Measurements from ENCODE around the gene PLEK2. TPM values are rescaled to one million over a fixed set of nuclear protein-coding genes. Genes with fewer than 3 reads are reported as not detected.

The PLEK2 gene
- polyA plus RNA-seq, 1 donor (not counting 4 experiments of a cell fraction or from before 2014, with no cell fraction given): 219 TPM

DNA sequence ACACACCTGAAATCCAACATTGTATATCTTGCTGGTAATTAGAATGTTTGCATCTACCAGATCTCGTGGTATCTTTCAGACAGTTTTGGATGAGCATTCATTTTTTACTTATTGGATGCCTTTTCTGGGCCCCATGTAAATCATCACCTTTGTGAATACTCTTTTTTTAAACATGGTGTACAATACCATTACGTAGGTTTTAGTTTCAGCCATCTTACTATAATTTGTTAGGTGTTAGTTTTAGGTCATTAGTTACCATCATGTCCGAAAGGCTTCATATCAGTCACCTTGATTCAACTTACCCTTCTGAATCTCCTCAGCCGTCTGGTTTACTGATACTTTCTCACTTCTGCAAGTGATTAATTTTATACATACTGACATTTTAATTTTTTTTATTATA lies 46.5 kb downstream of the PLEK2 start:
- FAIRE-seq: no peak
- H2AFZ ChIP-seq (ENCODE audit: control insufficient read depth, low read length): no peak overlapping the region
- H3K79me2 ChIP-seq (ENCODE audit: control insufficient read depth, insufficient read depth, low read length): peaks cover 81% of the 10 kb centered on the region
- no peak for DNase-seq (ENCODE audit: low read depth, low spot score)
- H3K36me3 ChIP-seq (ENCODE audit: control insufficient read depth in 2 of 2, extremely low read depth in 1 of 2, insufficient read depth in 2 of 2, low read length in 2 of 2): peaks cover 11 to 40% of the 10 kb centered on the region in 2 experiments
- dilution Hi-C loops (cut with MboI; ENCODE audit: extremely low pct_ligation_motif_present, low sequenced_read_pairs): no loop called here
- H3K4me1 ChIP-seq (ENCODE audit: control insufficient read depth, extremely low read depth, insufficient read depth, low read length): peaks cover 22% of the 10 kb centered on the region
- no peak overlapping the region for H3K4me2 ChIP-seq (ENCODE audit: control insufficient read depth, extremely low read depth, insufficient read depth, low read depth, low read length)
- H3K4me3 ChIP-seq (ENCODE audit: control insufficient read depth in 2 of 3, extremely low read depth in 1 of 3, insufficient read depth in 2 of 3, low read depth in 1 of 3, low read length in 3 of 3): no peak overlapping the region
- no peak for TF ChIP-seq EZH2 (IDR thresholded peaks at IDR 0.05; ENCODE audit: low read length)
- no peak for TF ChIP-seq CTCF (optimal IDR thresholded peaks at IDR 0.05 in 1 of 3, IDR thresholded peaks at IDR 0.05 in 1 of 3, conservative IDR thresholded peaks at IDR 0.05 in 1 of 3; ENCODE audit: extremely low read depth in 1 of 3, insufficient read depth in 2 of 3, low read length in 3 of 3)
- no peak overlapping the region for H3K27ac ChIP-seq (ENCODE audit: control insufficient read depth, insufficient read depth, low read length)
- H3K9me3 ChIP-seq (ENCODE audit: control insufficient read depth, low read depth, low read length): no peaks in the 10 kb centered on the region
- H3K9ac ChIP-seq (ENCODE audit: control insufficient read depth, extremely low read depth, insufficient read depth, low read length): no peak overlapping the region
- peaks cover 2% of the 10 kb centered on the region for H3K9me1 ChIP-seq (ENCODE audit: control insufficient read depth, extremely low read depth, insufficient read depth, low read length)
- H3K27me3 ChIP-seq (ENCODE audit: control insufficient read depth, extremely low read depth, insufficient read depth, low read length): no peaks in the 10 kb centered on the region
- H4K20me1 ChIP-seq (ENCODE audit: control insufficient read depth, extremely low read depth, insufficient read depth, low read length): peaks cover 11% of the 10 kb centered on the region

- Histone ChIP-seq H2AFZ (ENCODE audit: control insufficient read depth, low read length) (peak overlapping the region; percentile 98), H3K79me2 (ENCODE audit: control insufficient read depth, insufficient read depth, low read length) (peaks cover 89% of the 10 kb centered on the region), H3K9ac (ENCODE audit: control insufficient read depth, extremely low read depth, insufficient read depth, low read length) (peak overlapping the region; percentile 98), H3K27me3 (ENCODE audit: control insufficient read depth, extremely low read depth, insufficient read depth, low read length) (no peaks in the 10 kb centered on the region), H4K20me1 (ENCODE audit: control insufficient read depth, extremely low read depth, insufficient read depth, low read length) (peaks cover 9% of the 10 kb centered on the region), H3K4me3 (ENCODE audit: control insufficient read depth in 2 of 3, extremely low read depth in 1 of 3, insufficient read depth in 2 of 3, low read depth in 1 of 3, low read length in 3 of 3) (peak overlapping the region; percentile 85 to 98 (median 88)), H3K9me3 (ENCODE audit: control insufficient read depth, low read depth, low read length) (no peaks in the 10 kb centered on the region), H3K4me1 (ENCODE audit: control insufficient read depth, extremely low read depth, insufficient read depth, low read length) (peaks cover 44% of the 10 kb centered on the region), H3K9me1 (ENCODE audit: control insufficient read depth, extremely low read depth, insufficient read depth, low read length) (peaks cover 2% of the 10 kb centered on the region), H3K27ac (ENCODE audit: control insufficient read depth, insufficient read depth, low read length) (peak overlapping the region; percentile 100), H3K36me3 (ENCODE audit: control insufficient read depth in 2 of 2, extremely low read depth in 1 of 2, insufficient read depth in 2 of 2, low read length in 2 of 2) (peaks cover 2 to 29% of the 10 kb centered on the region in 2 experiments), H3K4me2 (ENCODE audit: control insufficient read depth, extremely low read depth, insufficient read depth, low read depth, low read length) (peak overlapping the region; percentile 97)
- FAIRE-seq (no peak), DNase-seq (ENCODE audit: low read depth, low spot score) (no peak)
- dilution Hi-C loops (cut with MboI; ENCODE audit: extremely low pct_ligation_motif_present, low sequenced_read_pairs): no loop called here
- TF ChIP-seq EZH2 (IDR thresholded peaks at IDR 0.05; ENCODE audit: low read length) (no peak), CTCF (optimal IDR thresholded peaks at IDR 0.05 in 1 of 3, IDR thresholded peaks at IDR 0.05 in 1 of 3, conservative IDR thresholded peaks at IDR 0.05 in 1 of 3; ENCODE audit: extremely low read depth in 1 of 3, insufficient read depth in 2 of 3, low read length in 3 of 3) (no peak)
Observed at GRCh38 chr14:67360470-67361206, 51.3 kb downstream of the PLEK2 start.
